GM21723 (cell line): ENCODE measurements around the gene MYO9B.

Experiments used
- ATAC-seq: cut with Tn5 transposase; IDR thresholded peaks from one replicate; pipeline ENCODE4 v1.9.1; 2021; ENCODE audit warnings: mild to moderate bottlenecking, moderate library complexity; ENCODE audit not compliant: unreplicated experiment

Gene MYO9B

DNA sequence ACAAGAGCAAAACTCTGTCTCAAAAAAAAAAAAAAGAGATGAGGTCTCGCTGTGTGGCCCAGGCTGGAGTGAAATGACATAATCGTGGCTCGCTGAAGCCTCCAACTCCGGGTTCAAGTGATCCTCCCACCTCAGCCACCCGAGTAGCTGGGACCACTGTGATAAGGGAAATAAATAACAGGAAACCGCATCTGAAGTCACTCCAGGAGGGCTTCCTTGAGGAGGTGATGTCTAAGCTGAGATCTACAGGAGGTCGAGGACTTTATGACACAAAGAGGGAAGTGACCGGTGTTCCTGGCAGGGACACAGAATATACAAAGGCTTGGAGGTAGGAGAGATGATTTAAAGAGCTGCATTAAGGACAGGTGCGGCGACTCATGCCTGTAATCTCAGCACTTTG is 179.1 kb downstream of the MYO9B start:
- ATAC-seq, result no peak

GRCh38 chr19:17255150-17255621 is 179.6 kb downstream of the MYO9B start:
- ATAC-seq, result no peak

DNA sequence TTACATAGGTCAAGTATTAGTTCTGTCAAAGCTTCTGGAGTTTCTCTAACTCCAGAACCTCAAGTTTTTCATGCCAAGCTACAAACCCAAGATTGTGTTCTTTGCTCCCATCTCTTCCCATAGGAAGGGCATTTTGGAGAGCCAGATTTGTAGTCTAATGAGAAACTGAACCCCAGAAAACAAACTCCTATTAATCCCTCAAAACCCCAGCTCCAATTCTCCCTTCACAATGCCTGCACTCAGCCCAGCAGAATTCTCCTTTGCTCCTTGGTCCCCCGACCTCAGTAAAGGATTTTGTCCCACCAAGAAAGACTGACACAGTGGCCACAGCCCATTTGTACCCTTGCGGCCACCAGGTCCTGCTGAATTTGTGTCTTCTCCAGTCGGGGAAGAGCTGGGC is 180.6 kb downstream of the MYO9B start:
- ATAC-seq, result no peak

DNA sequence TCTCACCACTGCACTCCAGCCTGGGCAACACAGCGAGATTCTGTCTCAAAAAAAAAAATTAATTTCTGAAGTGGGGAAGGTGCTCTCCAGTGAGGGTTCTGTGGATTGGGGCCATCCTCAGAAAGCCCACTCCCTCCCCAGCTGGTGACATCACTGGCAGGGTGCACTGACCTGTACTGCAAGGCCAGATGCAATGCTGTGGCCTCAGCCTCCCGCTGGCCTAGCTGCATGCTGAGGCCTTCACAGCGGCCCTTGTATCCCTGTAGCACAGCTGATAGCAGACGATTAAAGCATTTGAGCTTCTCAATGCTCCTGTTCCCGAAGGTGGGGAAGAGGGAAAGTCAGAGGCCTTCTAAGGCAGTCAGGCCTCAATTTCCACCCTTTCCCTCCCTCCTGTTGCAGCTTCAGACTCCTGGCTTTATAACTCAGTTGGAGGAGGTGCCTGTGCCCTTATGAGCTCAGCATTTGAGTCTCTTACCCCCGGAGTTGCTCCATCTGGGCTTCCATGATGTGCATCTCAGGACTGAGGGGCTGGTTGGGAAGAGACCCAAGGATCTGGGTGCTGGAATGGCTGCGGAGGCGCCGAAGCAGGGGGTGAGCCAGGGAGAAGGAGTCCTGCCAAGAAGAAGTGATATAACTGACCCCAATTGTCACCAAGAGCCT is 183.7 kb downstream of the MYO9B start:
- no peak for ATAC-seq

- ATAC-seq, result no peak
These were observed 184.4 kb downstream of the MYO9B start for GRCh38 chr19:17259934-17260333.

DNA sequence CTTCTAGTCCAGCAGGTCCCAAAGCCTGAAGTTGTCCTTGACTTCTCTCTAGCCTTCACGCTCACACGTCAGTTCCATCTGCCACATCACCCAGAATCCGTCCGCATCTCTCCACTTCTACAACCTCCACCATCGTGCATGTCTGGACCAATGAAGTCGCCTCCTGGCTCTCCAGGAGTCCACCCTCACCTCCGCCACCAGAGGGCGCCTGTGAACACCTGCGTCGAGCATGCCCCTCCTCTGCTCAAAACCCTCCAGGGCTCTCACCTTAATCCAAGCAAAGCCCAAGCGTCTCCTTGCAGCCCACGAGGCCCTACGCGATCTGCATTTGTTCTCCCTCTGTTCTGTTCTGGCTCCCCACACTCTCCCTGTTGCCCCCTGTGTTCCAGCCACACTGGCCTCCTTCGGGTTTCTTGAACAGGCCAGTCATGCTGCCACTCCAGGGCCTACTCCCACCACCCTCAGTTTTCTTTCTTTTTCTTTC is 185.3 kb downstream of the MYO9B start:
- peak; percentile 82 for ATAC-seq

DNA sequence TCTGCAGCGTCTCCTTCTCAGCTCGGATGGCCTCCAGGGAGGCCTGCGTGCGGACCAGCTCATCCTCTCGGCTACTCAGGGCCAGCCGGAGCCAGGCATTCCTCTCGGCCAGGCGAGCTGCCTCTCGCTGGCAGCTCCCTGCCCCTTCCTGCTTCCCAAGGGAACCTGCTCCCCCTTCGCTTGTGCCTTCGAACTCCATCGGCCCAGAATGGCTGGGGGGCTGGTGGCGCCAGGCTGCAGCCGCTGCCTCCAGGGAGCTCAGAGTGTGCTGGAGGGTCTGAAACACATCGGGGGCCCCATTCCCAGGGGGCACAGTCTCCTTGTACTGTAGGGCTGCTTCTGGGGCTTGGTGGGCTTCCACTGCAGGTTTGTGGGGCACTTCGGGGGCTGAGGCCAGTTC is 187.0 kb downstream of the MYO9B start:
- no peak for ATAC-seq
